Mammary epithelial cell (primary cell): ENCODE results near the gene IRF3.

Source experiments
- EZH2 ChIP-seq: IDR thresholded peaks from 2 replicates; pipeline ENCODE4 v1.6.1; 2012; ENCODE audit warnings: low read length, inconsistent platforms, borderline replicate concordance
- TF ChIP-seq, protein P1 (sequence below), 2 donors: IDR thresholded peaks in 1 of 2; conservative IDR thresholded peaks in 1 of 2; 2 replicates each; pipeline ENCODE4 v1.5.1; 2011 to 2012; ENCODE audit warnings: inconsistent platforms in 2 of 2, low read length in 2 of 2, mild to moderate bottlenecking in 2 of 2, control low read depth in 1 of 2, low read depth in 1 of 2; ENCODE audit not compliant: insufficient read depth in 1 of 2; ENCODE audit errors: extremely low read depth in 1 of 2

DNA sequence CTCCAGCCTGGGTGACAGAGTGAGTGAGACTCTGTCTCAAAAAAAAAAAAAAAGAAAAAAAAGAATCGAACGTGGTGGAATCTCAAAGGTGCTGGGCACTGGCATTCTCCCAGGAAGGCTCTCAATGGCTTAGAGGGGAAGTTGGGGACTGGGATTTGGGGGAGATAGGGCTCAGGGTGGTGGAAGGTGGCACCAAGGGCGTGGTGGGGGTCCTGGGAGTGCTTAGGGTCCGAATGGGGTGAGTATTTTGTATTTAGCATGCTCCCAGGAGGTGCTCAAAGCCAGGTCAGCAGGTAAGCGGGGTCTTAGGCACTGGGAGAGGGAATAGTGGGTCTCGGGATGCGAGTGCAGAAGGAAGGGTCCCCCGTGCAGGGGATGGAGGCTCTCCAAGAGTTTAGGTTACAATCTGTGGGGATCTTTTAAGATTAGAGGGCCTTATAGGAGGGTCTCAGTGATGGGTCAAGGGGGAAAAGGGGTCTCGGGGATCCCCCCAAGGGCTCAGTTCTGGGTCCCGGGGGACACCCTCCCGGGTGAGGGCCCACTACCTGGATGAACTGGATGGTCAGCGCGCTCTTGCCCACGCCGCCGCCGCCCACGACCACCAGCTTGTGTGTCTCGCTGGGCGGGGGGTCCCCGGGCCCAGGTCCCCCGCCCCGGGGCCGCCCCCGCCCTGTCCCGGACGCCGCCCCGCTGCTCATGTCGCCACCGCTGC lies 26.1 kb downstream of the IRF3 start:
- TF ChIP-seq, protein P1, sequence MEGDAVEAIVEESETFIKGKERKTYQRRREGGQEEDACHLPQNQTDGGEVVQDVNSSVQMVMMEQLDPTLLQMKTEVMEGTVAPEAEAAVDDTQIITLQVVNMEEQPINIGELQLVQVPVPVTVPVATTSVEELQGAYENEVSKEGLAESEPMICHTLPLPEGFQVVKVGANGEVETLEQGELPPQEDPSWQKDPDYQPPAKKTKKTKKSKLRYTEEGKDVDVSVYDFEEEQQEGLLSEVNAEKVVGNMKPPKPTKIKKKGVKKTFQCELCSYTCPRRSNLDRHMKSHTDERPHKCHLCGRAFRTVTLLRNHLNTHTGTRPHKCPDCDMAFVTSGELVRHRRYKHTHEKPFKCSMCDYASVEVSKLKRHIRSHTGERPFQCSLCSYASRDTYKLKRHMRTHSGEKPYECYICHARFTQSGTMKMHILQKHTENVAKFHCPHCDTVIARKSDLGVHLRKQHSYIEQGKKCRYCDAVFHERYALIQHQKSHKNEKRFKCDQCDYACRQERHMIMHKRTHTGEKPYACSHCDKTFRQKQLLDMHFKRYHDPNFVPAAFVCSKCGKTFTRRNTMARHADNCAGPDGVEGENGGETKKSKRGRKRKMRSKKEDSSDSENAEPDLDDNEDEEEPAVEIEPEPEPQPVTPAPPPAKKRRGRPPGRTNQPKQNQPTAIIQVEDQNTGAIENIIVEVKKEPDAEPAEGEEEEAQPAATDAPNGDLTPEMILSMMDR (conservative IDR thresholded peaks at IDR 0.05 in 1 of 2, IDR thresholded peaks at IDR 0.05 in 1 of 2; ENCODE audit: extremely low read depth in 1 of 2, insufficient read depth in 1 of 2, low read depth in 1 of 2, low read length in 2 of 2): no peak
- no peak for TF ChIP-seq EZH2
